WTC11 (cell line): Measurements from ENCODE around the gene LY9. TPM values are rescaled to one million over a fixed set of nuclear protein-coding genes. Genes with fewer than 3 reads are reported as not detected.

Experiments
- ATAC-seq: fragments of 200-7000 bp; cut with Tn5 transposase; 2 replicates; pipeline ENCODE4 v1.10.0; 2021; ENCODE audit warnings: mild to moderate bottlenecking, moderate library complexity
- CTCF ChIA-PET: fragments of 300-600 bp; sonication (Branson Sonifier 250); formaldehyde crosslinking; loops from one replicate; lab custom pipeline; 2021; ENCODE audit warnings: antibody characterized with exemption; lab: Charles Lee
- POLR2A ChIA-PET: fragments of 350-600 bp; sonication (Branson Sonifier 250); formaldehyde crosslinking; loops from one replicate; lab custom pipeline; 2021; ENCODE audit warnings: antibody characterized with exemption; lab: Charles Lee
- DNase-seq: peaks from one replicate; pipeline ENCODE4 v3.0.0; 2021; ENCODE audit warnings: low spot score
- H3K27ac Mint-ChIP-seq: 2 replicates; pipeline ENCODE4 v1.8.0; 2021; ENCODE audit warnings: mixed read lengths
- H3K27me3 Mint-ChIP-seq: 2 replicates; pipeline ENCODE4 v1.8.0; 2021; ENCODE audit warnings: low read depth, mild to moderate bottlenecking, moderate library complexity, mixed read lengths
- H3K36me3 Mint-ChIP-seq: 2 replicates; pipeline ENCODE4 v1.8.0; 2021; ENCODE audit warnings: mixed read lengths
- H3K4me1 Mint-ChIP-seq: 2 replicates; pipeline ENCODE4 v1.8.0; 2022; ENCODE audit warnings: mixed read lengths
- H3K4me3 Mint-ChIP-seq: 2 replicates; pipeline ENCODE4 v1.8.0; 2021; ENCODE audit warnings: mild to moderate bottlenecking, moderate library complexity, mixed read lengths
- H3K9me3 Mint-ChIP-seq: 2 replicates; pipeline ENCODE4 v1.8.0; 2021; ENCODE audit warnings: mixed read lengths
- ATF1 ChIP-seq: sonication (generic); formaldehyde crosslinking; IDR thresholded peaks from 2 replicates; pipeline ENCODE4 v1.8.1; 2023; ENCODE audit warnings: mild to moderate bottlenecking, moderate library complexity, missing genetic modification reagents
- CREM ChIP-seq: sonication (generic); formaldehyde crosslinking; IDR thresholded peaks from 2 replicates; pipeline ENCODE4 v1.8.1; 2022; ENCODE audit warnings: mild to moderate bottlenecking, missing genetic modification reagents, moderate library complexity
- ESRRA ChIP-seq: sonication (generic); formaldehyde crosslinking; IDR thresholded peaks from 2 replicates; pipeline ENCODE4 v1.8.1; 2022; ENCODE audit warnings: mild to moderate bottlenecking, missing genetic modification reagents, borderline replicate concordance
- HMGA2 ChIP-seq: fragments of 250-450 bp; sonication (Bioruptor Pico); IDR thresholded peaks from 2 replicates; pipeline ENCODE4 v1.4.0; 2021; ENCODE audit warnings: mild to moderate bottlenecking, moderate library complexity
- IRF2 ChIP-seq: sonication (generic); formaldehyde crosslinking; IDR thresholded peaks from 2 replicates; pipeline ENCODE4 v1.8.0; 2022; ENCODE audit warnings: low read depth, missing genetic modification reagents, borderline replicate concordance
- NR2C2 ChIP-seq: sonication (generic); formaldehyde crosslinking; IDR thresholded peaks from 2 replicates; pipeline ENCODE4 v1.8.0; 2022; ENCODE audit warnings: mild to moderate bottlenecking, missing genetic modification reagents
- NR3C1 ChIP-seq: sonication (generic); formaldehyde crosslinking; conservative IDR thresholded peaks from 2 replicates; pipeline ENCODE4 v1.8.1; 2023; ENCODE audit warnings: low read depth, mild to moderate bottlenecking, missing genetic modification reagents
- RELA ChIP-seq: sonication (generic); formaldehyde crosslinking; IDR thresholded peaks from 2 replicates; pipeline ENCODE4 v1.8.1; 2022; ENCODE audit warnings: missing genetic modification reagents, mild to moderate bottlenecking, borderline replicate concordance
- TEAD1 ChIP-seq: sonication (generic); formaldehyde crosslinking; IDR thresholded peaks from 2 replicates; pipeline ENCODE4 v1.8.0; 2022; ENCODE audit warnings: mild to moderate bottlenecking, missing genetic modification reagents
- ZNF138 ChIP-seq: sonication (generic); formaldehyde crosslinking; conservative IDR thresholded peaks from 2 replicates; pipeline ENCODE4 v1.8.1; 2022; ENCODE audit warnings: mild to moderate bottlenecking, moderate library complexity, missing genetic modification reagents
- ZNF232 ChIP-seq: sonication (generic); formaldehyde crosslinking; IDR thresholded peaks from 2 replicates; pipeline ENCODE4 v1.8.0; 2022; ENCODE audit warnings: mild to moderate bottlenecking, missing genetic modification reagents
- ZNF671 ChIP-seq: fragments of 250-450 bp; sonication (Bioruptor Pico); IDR thresholded peaks from 2 replicates; pipeline ENCODE4 v1.8.0; 2021; ENCODE audit warnings: mild to moderate bottlenecking
- total RNA-seq: library from RNA; stranded (reverse); gene quantifications from 3 replicates; pipeline ENCODE4 v1.2.3, GENCODE V29; 2021
- TF ChIP-seq, protein P1 (sequence below): fragments of 250-450 bp; sonication (Bioruptor Pico); IDR thresholded peaks from 2 replicates; pipeline ENCODE4 v2.1.2; 2022; ENCODE audit warnings: mild to moderate bottlenecking, moderate library complexity
- TF ChIP-seq, protein P2 (sequence below): sonication (generic); formaldehyde crosslinking; IDR thresholded peaks from 2 replicates; pipeline ENCODE4 v1.8.1; 2023; ENCODE audit warnings: mild to moderate bottlenecking, missing genetic modification reagents
- TF ChIP-seq, protein P3 (sequence below): sonication (generic); formaldehyde crosslinking; IDR thresholded peaks from 2 replicates; pipeline ENCODE4 v1.8.1; 2023; ENCODE audit warnings: mild to moderate bottlenecking, moderate library complexity, missing genetic modification reagents
- TF ChIP-seq, protein P4 (sequence below): fragments of 250-450 bp; sonication (Bioruptor Pico); IDR thresholded peaks from 2 replicates; pipeline ENCODE4 v1.9.0; 2021; ENCODE audit warnings: mild to moderate bottlenecking
- TF ChIP-seq, protein P5 (sequence below): fragments of 250-450 bp; sonication (Bioruptor Pico); IDR thresholded peaks from 2 replicates; pipeline ENCODE4 v1.8.0; 2021; ENCODE audit warnings: mild to moderate bottlenecking
- TF ChIP-seq, protein P6 (sequence below): sonication (generic); formaldehyde crosslinking; conservative IDR thresholded peaks from 2 replicates; pipeline ENCODE4 v1.8.1; 2022; ENCODE audit warnings: mild to moderate bottlenecking, missing genetic modification reagents
- TF ChIP-seq, protein P7 (sequence below): sonication (generic); formaldehyde crosslinking; IDR thresholded peaks from 2 replicates; pipeline ENCODE4 v1.8.1; 2022; ENCODE audit warnings: low read depth, mild to moderate bottlenecking, moderate library complexity, missing genetic modification reagents, borderline replicate concordance

LY9 gene
- total RNA-seq, 1 experiment from 2014 or later = not detected

DNA sequence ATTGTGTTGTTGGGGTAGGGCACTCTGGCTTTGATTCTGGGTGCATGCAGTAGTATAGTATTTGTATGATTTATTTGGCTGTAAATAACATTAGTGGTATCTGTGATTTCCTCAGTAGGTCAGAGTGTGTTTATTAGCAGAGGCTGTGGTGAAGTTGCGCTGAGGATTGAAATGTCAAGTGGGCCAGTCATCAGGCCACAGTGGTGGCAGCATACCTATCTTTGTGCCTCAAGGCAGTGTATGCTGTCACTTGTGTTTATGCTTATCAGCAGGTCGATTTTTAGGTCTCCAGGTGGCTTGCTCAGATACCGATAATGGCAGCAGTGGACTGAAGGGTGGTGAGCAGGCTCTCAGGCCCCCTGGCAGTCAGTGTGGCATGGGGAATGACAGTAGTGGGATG lies 11.3 kb downstream of the LY9 start:
- Mint-ChIP-seq H3K4me1 (peaks cover 20% of the 10 kb centered on the region), H3K9me3 (peaks cover 14% of the 10 kb centered on the region), H3K27ac (no peak overlapping the region), H3K36me3 (peaks cover 8% of the 10 kb centered on the region), H3K27me3 (no peaks in the 10 kb centered on the region; the same call in 1 of the 2 replicates), H3K4me3 (no peak overlapping the region)
- ChIA-PET CTCF (interaction anchor here (1.1 to 2.8 kb wide), 7 partner anchors 10 to 80 kb away, joined by 3 to 13 read pairs (median 7); no protein-coding TSS in a partner anchor), POLR2A (no interaction called here)
- DNase-seq = no peak
- ATAC-seq = no peak
- TF ChIP-seq ATF1 (CRISPR knock-in tag) (no peak), HMGA2 (CRISPR knock-in tag) (no peak), ZNF671 (no peak), ZNF232 (CRISPR knock-in tag) (no peak), ESRRA (no peak), ZNF138 (no peak), NR3C1 (no peak), NR2C2 (CRISPR knock-in tag) (no peak), RELA (CRISPR knock-in tag) (no peak), IRF2 (CRISPR knock-in tag) (no peak), CREM (no peak), TEAD1 (CRISPR knock-in tag) (no peak)
- TF ChIP-seq, protein P1, sequence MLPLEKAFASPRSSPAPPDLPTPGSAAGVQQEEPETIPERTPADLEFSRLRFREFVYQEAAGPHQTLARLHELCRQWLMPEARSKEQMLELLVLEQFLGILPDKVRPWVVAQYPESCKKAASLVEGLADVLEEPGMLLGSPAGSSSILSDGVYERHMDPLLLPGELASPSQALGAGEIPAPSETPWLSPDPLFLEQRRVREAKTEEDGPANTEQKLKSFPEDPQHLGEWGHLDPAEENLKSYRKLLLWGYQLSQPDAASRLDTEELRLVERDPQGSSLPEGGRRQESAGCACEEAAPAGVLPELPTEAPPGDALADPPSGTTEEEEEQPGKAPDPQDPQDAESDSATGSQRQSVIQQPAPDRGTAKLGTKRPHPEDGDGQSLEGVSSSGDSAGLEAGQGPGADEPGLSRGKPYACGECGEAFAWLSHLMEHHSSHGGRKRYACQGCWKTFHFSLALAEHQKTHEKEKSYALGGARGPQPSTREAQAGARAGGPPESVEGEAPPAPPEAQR (CRISPR knock-in tag) = no peak
- TF ChIP-seq, protein P2, sequence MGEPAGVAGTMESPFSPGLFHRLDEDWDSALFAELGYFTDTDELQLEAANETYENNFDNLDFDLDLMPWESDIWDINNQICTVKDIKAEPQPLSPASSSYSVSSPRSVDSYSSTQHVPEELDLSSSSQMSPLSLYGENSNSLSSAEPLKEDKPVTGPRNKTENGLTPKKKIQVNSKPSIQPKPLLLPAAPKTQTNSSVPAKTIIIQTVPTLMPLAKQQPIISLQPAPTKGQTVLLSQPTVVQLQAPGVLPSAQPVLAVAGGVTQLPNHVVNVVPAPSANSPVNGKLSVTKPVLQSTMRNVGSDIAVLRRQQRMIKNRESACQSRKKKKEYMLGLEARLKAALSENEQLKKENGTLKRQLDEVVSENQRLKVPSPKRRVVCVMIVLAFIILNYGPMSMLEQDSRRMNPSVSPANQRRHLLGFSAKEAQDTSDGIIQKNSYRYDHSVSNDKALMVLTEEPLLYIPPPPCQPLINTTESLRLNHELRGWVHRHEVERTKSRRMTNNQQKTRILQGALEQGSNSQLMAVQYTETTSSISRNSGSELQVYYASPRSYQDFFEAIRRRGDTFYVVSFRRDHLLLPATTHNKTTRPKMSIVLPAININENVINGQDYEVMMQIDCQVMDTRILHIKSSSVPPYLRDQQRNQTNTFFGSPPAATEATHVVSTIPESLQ (CRISPR knock-in tag) = no peak
- TF ChIP-seq, protein P3, sequence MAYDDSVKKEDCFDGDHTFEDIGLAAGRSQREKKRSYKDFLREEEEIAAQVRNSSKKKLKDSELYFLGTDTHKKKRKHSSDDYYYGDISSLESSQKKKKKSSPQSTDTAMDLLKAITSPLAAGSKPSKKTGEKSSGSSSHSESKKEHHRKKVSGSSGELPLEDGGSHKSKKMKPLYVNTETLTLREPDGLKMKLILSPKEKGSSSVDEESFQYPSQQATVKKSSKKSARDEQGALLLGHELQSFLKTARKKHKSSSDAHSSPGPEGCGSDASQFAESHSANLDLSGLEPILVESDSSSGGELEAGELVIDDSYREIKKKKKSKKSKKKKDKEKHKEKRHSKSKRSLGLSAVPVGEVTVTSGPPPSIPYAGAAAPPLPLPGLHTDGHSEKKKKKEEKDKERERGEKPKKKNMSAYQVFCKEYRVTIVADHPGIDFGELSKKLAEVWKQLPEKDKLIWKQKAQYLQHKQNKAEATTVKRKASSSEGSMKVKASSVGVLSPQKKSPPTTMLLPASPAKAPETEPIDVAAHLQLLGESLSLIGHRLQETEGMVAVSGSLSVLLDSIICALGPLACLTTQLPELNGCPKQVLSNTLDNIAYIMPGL (CRISPR knock-in tag) = no peak
- TF ChIP-seq, protein P4, sequence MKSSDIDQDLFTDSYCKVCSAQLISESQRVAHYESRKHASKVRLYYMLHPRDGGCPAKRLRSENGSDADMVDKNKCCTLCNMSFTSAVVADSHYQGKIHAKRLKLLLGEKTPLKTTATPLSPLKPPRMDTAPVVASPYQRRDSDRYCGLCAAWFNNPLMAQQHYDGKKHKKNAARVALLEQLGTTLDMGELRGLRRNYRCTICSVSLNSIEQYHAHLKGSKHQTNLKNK (CRISPR knock-in tag) = no peak
- TF ChIP-seq, protein P5, sequence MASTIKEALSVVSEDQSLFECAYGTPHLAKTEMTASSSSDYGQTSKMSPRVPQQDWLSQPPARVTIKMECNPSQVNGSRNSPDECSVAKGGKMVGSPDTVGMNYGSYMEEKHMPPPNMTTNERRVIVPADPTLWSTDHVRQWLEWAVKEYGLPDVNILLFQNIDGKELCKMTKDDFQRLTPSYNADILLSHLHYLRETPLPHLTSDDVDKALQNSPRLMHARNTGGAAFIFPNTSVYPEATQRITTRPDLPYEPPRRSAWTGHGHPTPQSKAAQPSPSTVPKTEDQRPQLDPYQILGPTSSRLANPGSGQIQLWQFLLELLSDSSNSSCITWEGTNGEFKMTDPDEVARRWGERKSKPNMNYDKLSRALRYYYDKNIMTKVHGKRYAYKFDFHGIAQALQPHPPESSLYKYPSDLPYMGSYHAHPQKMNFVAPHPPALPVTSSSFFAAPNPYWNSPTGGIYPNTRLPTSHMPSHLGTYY (CRISPR knock-in tag) = no peak
- TF ChIP-seq, protein P6, sequence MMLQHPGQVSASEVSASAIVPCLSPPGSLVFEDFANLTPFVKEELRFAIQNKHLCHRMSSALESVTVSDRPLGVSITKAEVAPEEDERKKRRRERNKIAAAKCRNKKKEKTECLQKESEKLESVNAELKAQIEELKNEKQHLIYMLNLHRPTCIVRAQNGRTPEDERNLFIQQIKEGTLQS (CRISPR knock-in tag) = no peak
- TF ChIP-seq, protein P7, sequence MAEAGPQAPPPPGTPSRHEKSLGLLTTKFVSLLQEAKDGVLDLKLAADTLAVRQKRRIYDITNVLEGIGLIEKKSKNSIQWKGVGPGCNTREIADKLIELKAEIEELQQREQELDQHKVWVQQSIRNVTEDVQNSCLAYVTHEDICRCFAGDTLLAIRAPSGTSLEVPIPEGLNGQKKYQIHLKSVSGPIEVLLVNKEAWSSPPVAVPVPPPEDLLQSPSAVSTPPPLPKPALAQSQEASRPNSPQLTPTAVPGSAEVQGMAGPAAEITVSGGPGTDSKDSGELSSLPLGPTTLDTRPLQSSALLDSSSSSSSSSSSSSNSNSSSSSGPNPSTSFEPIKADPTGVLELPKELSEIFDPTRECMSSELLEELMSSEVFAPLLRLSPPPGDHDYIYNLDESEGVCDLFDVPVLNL (CRISPR knock-in tag) = no peak
